ENCODE measurements around the gene PML.

DNA sequence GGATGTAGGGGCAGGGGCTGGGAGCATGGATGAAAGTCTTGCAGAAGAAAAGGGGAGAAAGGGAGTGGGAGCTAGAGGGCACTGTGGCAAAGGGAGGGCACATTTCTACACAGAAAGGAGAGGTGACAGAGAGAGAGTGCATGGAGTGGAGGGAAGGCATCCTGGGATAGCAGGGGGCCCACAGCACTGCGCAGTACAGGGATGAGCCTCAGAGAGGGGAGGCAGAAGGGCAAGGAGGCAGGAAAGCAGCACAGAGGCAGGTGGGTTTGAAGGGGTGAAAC, 7.8 kb upstream of the PML start:
- TF ChIP-seq, protein P1, sequence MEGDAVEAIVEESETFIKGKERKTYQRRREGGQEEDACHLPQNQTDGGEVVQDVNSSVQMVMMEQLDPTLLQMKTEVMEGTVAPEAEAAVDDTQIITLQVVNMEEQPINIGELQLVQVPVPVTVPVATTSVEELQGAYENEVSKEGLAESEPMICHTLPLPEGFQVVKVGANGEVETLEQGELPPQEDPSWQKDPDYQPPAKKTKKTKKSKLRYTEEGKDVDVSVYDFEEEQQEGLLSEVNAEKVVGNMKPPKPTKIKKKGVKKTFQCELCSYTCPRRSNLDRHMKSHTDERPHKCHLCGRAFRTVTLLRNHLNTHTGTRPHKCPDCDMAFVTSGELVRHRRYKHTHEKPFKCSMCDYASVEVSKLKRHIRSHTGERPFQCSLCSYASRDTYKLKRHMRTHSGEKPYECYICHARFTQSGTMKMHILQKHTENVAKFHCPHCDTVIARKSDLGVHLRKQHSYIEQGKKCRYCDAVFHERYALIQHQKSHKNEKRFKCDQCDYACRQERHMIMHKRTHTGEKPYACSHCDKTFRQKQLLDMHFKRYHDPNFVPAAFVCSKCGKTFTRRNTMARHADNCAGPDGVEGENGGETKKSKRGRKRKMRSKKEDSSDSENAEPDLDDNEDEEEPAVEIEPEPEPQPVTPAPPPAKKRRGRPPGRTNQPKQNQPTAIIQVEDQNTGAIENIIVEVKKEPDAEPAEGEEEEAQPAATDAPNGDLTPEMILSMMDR (IDR thresholded peaks at IDR 0.05): no peak
- no peak for TF ChIP-seq POLR2A (IDR thresholded peaks at IDR 0.05)
- no peak for TF ChIP-seq EP300 (IDR thresholded peaks at IDR 0.05)

All from ovary (tissue), 3 donors.